Muscle of leg (tissue), 11 donors: ENCODE data around the gene CTNNA2. TPM values are rescaled to one million over a fixed set of nuclear protein-coding genes. Genes with fewer than 3 reads are reported as not detected.
A peak's percentile ranks its signal among the peaks of the same experiment; 100 is the strongest.

Experiments
- DNase-seq: peaks from one replicate; pipeline ENCODE4 v3.0.0; 2013
- H3K27ac ChIP-seq: one replicate; pipeline ENCODE4 v1.5.1; 2013; ENCODE audit warnings: mild to moderate bottlenecking, low read length, control low read depth
- H3K27me3 ChIP-seq: one replicate; pipeline ENCODE4 v1.6.1; 2013; ENCODE audit warnings: low read length; ENCODE audit not compliant: control insufficient read depth, insufficient read depth
- H3K36me3 ChIP-seq: one replicate; pipeline ENCODE4 v1.6.1; 2013; ENCODE audit warnings: low read length; ENCODE audit not compliant: control insufficient read depth, insufficient read depth
- H3K4me1 ChIP-seq: one replicate; pipeline ENCODE4 v1.6.1; 2013; ENCODE audit warnings: low read length; ENCODE audit not compliant: control insufficient read depth, insufficient read depth
- H3K4me3 ChIP-seq: one replicate; pipeline ENCODE4 v1.5.1; 2013; ENCODE audit warnings: low read length, control low read depth
- H3K9me3 ChIP-seq: replicated peaks from 2 replicates; pipeline ENCODE4 v1.6.1; 2013; ENCODE audit warnings: low read depth, low read length; ENCODE audit not compliant: control insufficient read depth
- WGBS: methylation state at CpG from one replicate; pipeline ENCODE4 v1.1.5; 2013; ENCODE audit warnings: missing lambda C conversion rate; ENCODE audit not compliant: insufficient coverage; 5-methylcytosine and 5-hydroxymethylcytosine counted together
- polyA plus RNA-seq, 8 donors: library from polyadenylated mRNA; unstranded; fragments of 120-200 nt; gene quantifications; one replicate each; pipeline versions ENCODE4 v1.2.1 to v1.2.3, GENCODE V29; 2013; ENCODE audit warnings: inconsistent platforms in 1 of 8, low replicate concordance in 1 of 8; ENCODE audit not compliant: insufficient read length in 8 of 8, insufficient read depth in 1 of 8
- total RNA-seq: library from RNA; stranded (reverse); fragments of 120-200 nt; gene quantifications from one replicate; pipeline ENCODE4 v1.2.4, GENCODE V29; 2013

Gene CTNNA2
- total and polyA plus RNA-seq, 9 donors, result 0.28 to 1.0 (median 0.69) TPM

DNA sequence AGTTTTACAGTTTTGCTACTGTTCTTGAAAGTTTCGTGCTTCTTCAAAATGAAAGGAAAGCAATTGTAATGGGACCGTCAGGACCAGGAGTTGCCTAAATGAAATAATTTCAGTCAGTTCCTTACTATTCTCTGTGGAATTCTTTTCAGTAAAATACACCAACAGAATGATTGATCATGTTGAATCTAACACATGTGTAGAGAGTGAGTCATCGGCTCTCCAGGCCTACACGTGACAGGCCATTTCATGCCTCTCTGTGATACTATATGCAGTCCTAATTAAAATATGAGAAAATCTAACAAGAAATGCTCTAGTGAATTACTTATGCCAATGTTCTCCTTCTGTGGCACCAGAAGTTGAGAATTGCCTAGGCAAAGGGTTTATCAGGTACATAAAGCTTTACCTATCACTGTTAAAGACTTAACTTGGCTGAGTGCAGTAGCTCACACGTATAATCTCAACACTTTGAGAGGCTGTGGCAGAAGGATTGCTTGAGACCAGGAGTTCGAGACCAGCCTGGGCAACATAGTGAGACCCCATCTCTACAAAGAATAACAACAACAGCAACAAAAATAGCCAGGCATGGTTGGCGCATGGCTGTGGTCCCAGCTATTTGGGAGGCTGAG, 592.3 kb downstream of the CTNNA2 start:
- no peak for DNase-seq
- 75% methylated on average over 2 of the region's 7 CpGs for WGBS

DNA sequence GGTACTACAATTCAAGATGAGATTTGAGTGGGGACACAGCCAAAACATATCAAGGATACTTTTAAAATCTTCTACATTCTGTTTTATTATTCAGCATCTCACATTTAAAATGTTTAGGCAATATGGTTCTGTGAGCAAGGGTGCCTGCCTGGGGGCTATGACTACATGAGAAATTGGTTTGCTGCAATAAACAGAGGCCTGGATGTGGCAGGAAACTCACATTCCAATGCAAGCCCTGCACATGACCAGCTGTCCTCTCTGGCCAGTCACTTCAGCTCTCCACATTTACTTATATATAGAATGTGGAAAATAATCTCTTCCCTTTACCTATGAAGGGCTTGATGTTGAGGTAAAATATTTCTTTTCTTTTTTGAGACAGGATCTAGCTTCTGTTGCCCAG, 598.3 kb downstream of the CTNNA2 start:
- no peaks in the 10 kb centered on the region for H3K27me3 ChIP-seq
- no peak overlapping the region for H3K4me3 ChIP-seq

More for the DNA sequence above, 592.3 kb downstream of the CTNNA2 start:
- H3K4me1 ChIP-seq, result no peaks in the 10 kb centered on the region
- no peak overlapping the region for H3K27ac ChIP-seq
- H3K9me3 ChIP-seq, result peaks cover 3% of the 10 kb centered on the region
- no peaks in the 10 kb centered on the region for H3K27me3 ChIP-seq
- H3K36me3 ChIP-seq, result no peaks in the 10 kb centered on the region
- no peak overlapping the region for H3K4me3 ChIP-seq

DNA sequence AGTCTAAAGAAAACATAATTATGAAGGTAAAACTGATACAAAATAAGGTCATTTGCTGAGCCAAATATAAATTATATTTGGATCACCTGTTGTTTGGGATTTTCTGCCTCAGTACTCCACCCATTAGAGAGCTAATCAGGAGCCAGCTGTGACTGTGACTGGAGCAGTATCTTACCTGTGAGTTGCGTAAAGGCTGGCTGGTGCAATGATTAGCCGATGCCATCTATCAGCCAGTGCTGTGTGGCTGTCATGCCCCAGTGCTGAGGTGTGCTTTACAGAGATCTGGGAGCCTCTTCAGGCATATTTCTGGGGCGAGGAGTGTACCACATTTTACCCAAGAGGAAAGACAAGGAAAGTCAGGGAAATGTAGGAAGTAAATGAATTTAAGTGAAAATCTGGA, 599.9 kb downstream of the CTNNA2 start:
- no peaks in the 10 kb centered on the region for H3K4me1 ChIP-seq
- H3K4me3 ChIP-seq, result no peak overlapping the region
- no peaks in the 10 kb centered on the region for H3K36me3 ChIP-seq
- DNase-seq, result no peak
- H3K27me3 ChIP-seq, result no peaks in the 10 kb centered on the region
- H3K9me3 ChIP-seq, result peaks cover 3% of the 10 kb centered on the region
- no peak overlapping the region for H3K27ac ChIP-seq
- WGBS, result 74% methylated on average over 3 of the region's 3 CpGs

More for the DNA sequence above, 598.3 kb downstream of the CTNNA2 start:
- no peaks in the 10 kb centered on the region for H3K4me1 ChIP-seq
- no peaks in the 10 kb centered on the region for H3K36me3 ChIP-seq
- H3K9me3 ChIP-seq, result peaks cover 4% of the 10 kb centered on the region
- no peak for DNase-seq
- H3K27ac ChIP-seq, result no peak overlapping the region

DNA sequence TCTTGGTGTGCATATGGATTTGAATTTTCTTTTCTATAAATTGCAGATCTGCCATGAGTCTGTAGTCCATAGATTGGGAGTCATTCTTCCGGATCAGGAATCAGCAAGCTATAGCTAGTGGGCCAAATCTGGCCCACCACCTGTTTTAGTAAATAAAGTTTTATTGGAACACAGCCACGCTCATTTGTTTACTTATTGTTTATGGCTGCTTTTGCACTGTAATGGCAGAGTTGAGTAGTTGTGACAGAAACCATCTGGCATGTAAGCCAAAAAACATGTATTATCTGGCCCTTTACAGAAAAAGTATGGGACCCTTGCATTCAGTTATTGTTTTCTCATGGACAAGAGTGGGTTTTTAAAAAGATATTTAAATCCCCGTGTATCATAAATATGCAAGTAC, 600.5 kb downstream of the CTNNA2 start:
- WGBS, result 68% methylated on average over 2 of the region's 3 CpGs

DNA sequence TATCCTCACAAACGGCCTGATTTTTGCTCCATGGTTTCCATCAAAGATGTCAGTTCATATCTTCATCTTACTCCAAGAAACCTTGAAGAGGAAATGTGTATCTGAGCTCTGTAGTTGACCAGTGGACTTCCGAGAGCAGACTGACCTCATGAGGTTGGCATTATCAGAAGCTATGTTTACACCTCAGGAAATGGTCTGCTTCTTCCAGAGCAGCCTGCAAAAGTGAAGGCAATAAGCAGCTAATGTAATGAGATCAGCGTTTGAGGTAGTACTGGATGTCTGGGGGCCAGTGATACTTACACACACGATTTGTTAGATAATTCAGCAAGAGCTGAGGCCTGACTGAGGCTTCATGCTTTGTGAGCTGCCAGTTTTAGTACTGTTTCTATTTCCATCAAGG, 602.0 kb downstream of the CTNNA2 start:
- WGBS, result 80% methylated on average over 3 of the region's 4 CpGs
- no peak overlapping the region for H3K4me3 ChIP-seq
- DNase-seq, result no peak
- no peaks in the 10 kb centered on the region for H3K4me1 ChIP-seq
- no peaks in the 10 kb centered on the region for H3K36me3 ChIP-seq
- H3K27me3 ChIP-seq, result no peaks in the 10 kb centered on the region
- no peak overlapping the region for H3K27ac ChIP-seq
- peaks cover 2% of the 10 kb centered on the region for H3K9me3 ChIP-seq

More for the DNA sequence above, 600.5 kb downstream of the CTNNA2 start:
- no peak overlapping the region for H3K27ac ChIP-seq
- no peaks in the 10 kb centered on the region for H3K27me3 ChIP-seq
- H3K4me1 ChIP-seq, result no peaks in the 10 kb centered on the region
- H3K4me3 ChIP-seq, result no peak overlapping the region
- DNase-seq, result no peak
- no peaks in the 10 kb centered on the region for H3K36me3 ChIP-seq
- peaks cover 2% of the 10 kb centered on the region for H3K9me3 ChIP-seq

DNA sequence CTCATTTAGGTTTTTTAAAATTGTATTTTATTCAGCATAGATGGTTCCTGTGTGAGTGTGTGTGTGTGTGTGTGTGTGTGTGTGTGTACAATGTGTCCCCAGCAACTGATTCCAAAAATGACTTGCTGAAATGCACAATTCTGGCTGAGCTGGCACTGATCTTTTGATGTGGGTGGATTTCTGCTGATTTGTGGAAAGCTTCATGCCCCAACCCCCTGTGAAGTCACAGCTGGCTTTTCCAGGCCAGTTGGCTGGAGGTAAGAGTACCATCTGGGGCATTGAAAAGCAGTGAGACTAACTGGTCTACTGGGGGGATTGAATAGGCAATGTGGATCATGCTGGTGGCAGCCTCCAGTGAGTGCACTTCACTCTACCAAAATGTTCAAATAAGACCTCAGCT, 604.5 kb downstream of the CTNNA2 start:
- no peak for DNase-seq
- H3K27ac ChIP-seq, result no peak overlapping the region

DNA sequence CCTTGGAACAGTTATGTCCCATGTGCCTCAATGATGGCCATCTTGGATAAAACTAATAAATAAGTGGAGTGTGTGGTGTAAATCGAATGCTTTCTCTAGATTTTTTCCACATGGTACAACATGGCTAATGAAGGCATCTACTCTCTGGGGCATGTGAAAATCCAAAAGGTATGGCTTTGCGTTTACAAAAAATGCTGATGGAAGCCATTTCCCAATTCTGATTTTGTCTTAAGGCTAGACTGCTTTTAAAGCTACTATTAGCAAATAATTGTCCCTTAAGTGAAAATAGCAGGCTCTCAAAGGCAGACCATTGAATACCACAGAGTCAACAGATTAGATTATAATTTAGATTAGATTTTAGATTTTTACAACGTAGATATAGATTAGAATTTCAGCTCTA, 608.0 kb downstream of the CTNNA2 start:
- H3K9me3 ChIP-seq, result no peaks in the 10 kb centered on the region
- no peaks in the 10 kb centered on the region for H3K27me3 ChIP-seq
- H3K4me3 ChIP-seq, result no peak overlapping the region
- H3K4me1 ChIP-seq, result no peaks in the 10 kb centered on the region
- WGBS, result no CpG with 5 or more reads among the region's 3 CpGs
- DNase-seq, result no peak
- no peak overlapping the region for H3K27ac ChIP-seq
- H3K36me3 ChIP-seq, result no peaks in the 10 kb centered on the region

More for the DNA sequence above, 604.5 kb downstream of the CTNNA2 start:
- H3K4me1 ChIP-seq, result no peaks in the 10 kb centered on the region
- no peak overlapping the region for H3K4me3 ChIP-seq
- no peaks in the 10 kb centered on the region for H3K36me3 ChIP-seq
- no peaks in the 10 kb centered on the region for H3K27me3 ChIP-seq
- H3K9me3 ChIP-seq, result no peaks in the 10 kb centered on the region

DNA sequence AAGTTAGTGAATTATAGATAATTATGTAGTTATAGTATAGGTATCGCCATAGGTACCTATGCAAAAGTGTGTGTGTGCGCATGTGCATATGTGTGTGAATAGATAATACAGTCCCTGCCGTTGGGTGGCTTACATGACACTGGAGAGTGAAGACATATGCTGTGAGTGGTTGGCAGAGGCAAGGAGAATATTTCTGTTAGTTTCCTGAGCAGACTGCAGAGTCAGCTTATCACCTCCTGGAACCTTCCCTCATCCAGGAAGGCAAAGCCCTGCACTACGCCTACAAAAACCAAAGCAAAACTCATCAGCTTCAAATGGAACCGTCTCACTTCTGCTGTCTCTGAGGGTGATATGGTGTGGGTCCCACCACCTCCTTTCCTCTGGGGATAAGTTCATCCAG, 609.8 kb downstream of the CTNNA2 start:
- Histone ChIP-seq H3K27me3 (no peaks in the 10 kb centered on the region), H3K27ac (no peak overlapping the region), H3K36me3 (no peaks in the 10 kb centered on the region), H3K9me3 (no peaks in the 10 kb centered on the region), H3K4me1 (no peaks in the 10 kb centered on the region), H3K4me3 (no peak overlapping the region)
- DNase-seq, result peak; percentile 19
- no CpG with 5 or more reads among the region's 5 CpGs for WGBS

DNA sequence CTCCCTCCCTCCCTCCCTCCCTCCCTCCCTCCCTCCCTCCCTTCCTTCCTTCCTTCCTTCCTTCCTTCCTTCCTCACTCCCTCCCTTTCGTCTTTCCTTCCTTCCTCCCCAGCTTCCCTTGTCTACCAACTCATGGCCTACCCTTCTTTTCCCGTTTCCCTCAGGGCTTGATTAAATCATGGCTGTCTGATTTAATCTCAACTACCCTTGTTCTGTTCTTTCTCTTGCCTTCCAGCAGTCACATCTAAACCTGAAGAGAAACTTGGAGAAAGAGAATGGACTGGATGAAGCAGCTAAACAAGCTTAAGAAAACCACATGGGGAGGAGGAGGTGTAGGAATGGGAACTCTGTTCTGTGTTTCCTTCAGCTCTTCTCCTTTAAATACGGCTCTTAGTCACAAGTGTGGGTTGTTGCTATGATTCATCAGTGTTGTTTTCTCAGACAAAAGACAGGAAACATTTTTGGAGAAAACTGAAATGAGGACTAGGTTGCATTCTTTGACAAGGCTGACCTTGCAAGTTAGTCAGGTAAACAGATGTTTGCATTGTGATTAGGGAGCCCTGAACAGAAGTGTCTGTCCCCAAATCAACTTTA, 613.8 kb downstream of the CTNNA2 start:
- no peak for DNase-seq
- no CpG with 5 or more reads among the region's 3 CpGs for WGBS
- Histone ChIP-seq H3K27ac (no peak overlapping the region), H3K4me3 (no peak overlapping the region), H3K36me3 (no peaks in the 10 kb centered on the region), H3K4me1 (no peaks in the 10 kb centered on the region), H3K9me3 (no peaks in the 10 kb centered on the region), H3K27me3 (no peaks in the 10 kb centered on the region)

DNA sequence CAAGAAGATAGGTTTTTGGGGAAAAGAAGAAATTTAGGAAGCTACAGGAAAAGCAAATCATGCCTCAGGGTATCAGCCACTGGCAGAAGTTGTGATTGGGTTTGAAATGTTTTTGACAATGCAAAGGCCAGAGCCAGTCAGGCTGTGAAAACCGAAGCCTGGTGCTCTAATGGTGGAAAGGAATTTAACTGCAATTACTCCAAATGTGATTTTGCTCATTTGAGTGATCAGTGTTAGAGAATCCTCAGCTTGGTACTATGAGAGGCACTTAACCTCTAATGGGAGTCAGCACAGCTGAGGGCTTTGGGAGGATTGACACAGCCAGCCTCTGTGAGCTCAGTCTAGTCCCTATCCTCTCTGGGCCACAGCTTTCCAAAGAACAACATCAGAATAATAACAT, 615.2 kb downstream of the CTNNA2 start:
- DNase-seq, result no peak
- Histone ChIP-seq H3K9me3 (no peaks in the 10 kb centered on the region), H3K4me1 (no peaks in the 10 kb centered on the region), H3K27ac (no peak overlapping the region), H3K36me3 (no peaks in the 10 kb centered on the region), H3K27me3 (no peaks in the 10 kb centered on the region), H3K4me3 (no peak overlapping the region)
- WGBS, result 60% methylated on average over 1 of the region's 1 CpG

DNA sequence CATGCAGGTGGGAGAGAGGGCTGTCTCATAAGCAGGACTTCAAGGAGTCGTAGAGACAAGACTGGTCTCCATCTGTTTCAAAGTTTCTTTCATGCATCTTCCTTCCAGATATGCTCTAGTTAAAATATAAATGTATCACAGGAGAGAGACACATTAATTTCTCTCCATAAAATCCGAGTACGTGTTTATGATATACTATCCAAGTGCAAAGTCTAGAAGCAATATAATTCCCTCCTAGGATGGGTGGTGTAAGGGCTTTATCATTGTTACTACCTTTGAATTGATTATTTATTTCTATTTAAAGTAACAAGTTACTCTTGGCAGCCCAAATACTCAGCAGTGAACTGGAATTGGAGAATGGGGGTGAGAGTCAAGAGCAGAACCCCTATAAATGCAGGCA, 619.4 kb downstream of the CTNNA2 start:
- Histone ChIP-seq H3K27ac (no peak overlapping the region), H3K4me3 (no peak overlapping the region), H3K9me3 (peaks cover 2% of the 10 kb centered on the region), H3K27me3 (no peaks in the 10 kb centered on the region), H3K4me1 (no peaks in the 10 kb centered on the region), H3K36me3 (no peaks in the 10 kb centered on the region)
- DNase-seq, result no peak
- whole genome bisulfite sequencing, result no CpG with 5 or more reads among the region's 3 CpGs
